Activated naive CD8-positive, alpha-beta T cell treated with anti-CD3 and anti-CD28 coated beads, Interleukin-2, amount 50 U/mL, for 24 hours (primary cell): Measurements from ENCODE around the gene ANAPC10.
"Not testable (repeated sequence)": the region's sequence is repeated elsewhere in the genome, so short reads cannot be mapped to it uniquely, and the experiment has no call there.

Experiments
- ATAC-seq: fragments of 150-1000 bp; cut with Tn5 transposase; one replicate; pipeline ENCODE4 v1.10.0; 2021
- DNase-seq: peaks from one replicate; pipeline ENCODE4 v3.0.0; 2021
- H3K27ac Mint-ChIP-seq: one replicate; pipeline ENCODE4 v1.8.0; 2021; ENCODE audit warnings: mild to moderate bottlenecking, mixed read lengths
- H3K27me3 Mint-ChIP-seq: one replicate; pipeline ENCODE4 v1.8.0; 2021; ENCODE audit warnings: mixed read lengths
- H3K36me3 Mint-ChIP-seq: one replicate; pipeline ENCODE4 v1.8.0; 2021; ENCODE audit warnings: low read depth, mixed read lengths
- H3K4me1 Mint-ChIP-seq: one replicate; pipeline ENCODE4 v1.8.0; 2021; ENCODE audit warnings: mixed read lengths
- H3K4me3 Mint-ChIP-seq: one replicate; pipeline ENCODE4 v1.8.0; 2021; ENCODE audit warnings: mild to moderate bottlenecking, moderate library complexity, mixed read lengths
- H3K9me3 Mint-ChIP-seq: one replicate; pipeline ENCODE4 v1.8.0; 2021; ENCODE audit warnings: mixed read lengths

Gene ANAPC10

DNA sequence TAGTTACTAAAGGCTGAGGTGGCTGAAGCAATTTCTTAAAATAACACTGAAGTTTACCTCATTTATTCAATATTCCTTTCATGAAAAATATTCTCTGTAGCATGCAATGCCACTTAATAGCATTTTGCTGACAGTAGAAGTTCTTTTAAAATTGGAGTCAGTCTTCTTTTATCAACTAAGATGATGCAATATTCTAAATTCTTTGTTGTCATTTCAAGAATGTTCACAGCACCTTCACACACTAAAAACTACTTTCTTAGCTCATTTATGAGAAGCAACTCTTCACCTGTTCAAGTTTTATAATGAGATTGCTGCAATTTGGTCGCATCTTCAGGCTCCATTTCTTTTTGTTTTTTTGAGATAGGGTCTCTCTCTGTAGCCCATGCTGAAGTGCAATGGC, 48.8 kb downstream of the ANAPC10 start:
- H3K27ac Mint-ChIP-seq = no peak overlapping the region
- peaks cover 9% of the 10 kb centered on the region for H3K36me3 Mint-ChIP-seq
- no peak overlapping the region for H3K4me3 Mint-ChIP-seq
- peaks cover 6% of the 10 kb centered on the region for H3K4me1 Mint-ChIP-seq
- H3K27me3 Mint-ChIP-seq = no peaks in the 10 kb centered on the region
- H3K9me3 Mint-ChIP-seq = no peaks in the 10 kb centered on the region
- DNase-seq (no peak), ATAC-seq (no peak)

GRCh38 chr4:145048817-145049216, 49.2 kb downstream of the ANAPC10 start:
- H3K9me3 Mint-ChIP-seq = no peaks in the 10 kb centered on the region
- peaks cover 9% of the 10 kb centered on the region for H3K36me3 Mint-ChIP-seq
- ATAC-seq = no peak
- no peak overlapping the region for H3K27ac Mint-ChIP-seq
- no peak overlapping the region for H3K4me3 Mint-ChIP-seq
- no peaks in the 10 kb centered on the region for H3K27me3 Mint-ChIP-seq
- H3K4me1 Mint-ChIP-seq = peaks cover 6% of the 10 kb centered on the region
- no peak for DNase-seq

GRCh38 chr4:145047151-145047550, 50.8 kb downstream of the ANAPC10 start:
- no peak overlapping the region for H3K4me3 Mint-ChIP-seq

DNA sequence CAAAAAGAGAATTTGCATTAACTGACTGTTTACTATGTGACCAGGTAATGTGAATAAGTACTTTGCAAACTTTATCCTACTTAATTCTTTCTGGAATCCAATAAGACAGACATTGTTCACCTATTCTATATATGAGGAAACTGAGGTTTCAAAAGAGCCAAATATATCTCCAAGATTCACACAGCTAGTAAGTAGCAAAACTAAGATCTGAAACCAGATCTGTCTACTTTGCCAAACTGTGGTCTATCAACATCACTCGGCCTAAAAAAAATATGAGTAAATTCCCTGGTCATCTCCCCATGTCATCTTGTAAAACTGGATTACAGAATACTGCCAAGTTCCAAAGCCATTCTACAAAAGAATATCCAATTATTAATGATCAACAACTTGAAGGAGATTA, 52.8 kb downstream of the ANAPC10 start:
- H3K27ac Mint-ChIP-seq = no peak overlapping the region
- H3K4me1 Mint-ChIP-seq = peaks cover 9% of the 10 kb centered on the region
- ATAC-seq (no peak), DNase-seq (no peak)
- H3K27me3 Mint-ChIP-seq = no peaks in the 10 kb centered on the region
- no peak overlapping the region for H3K4me3 Mint-ChIP-seq
- no peaks in the 10 kb centered on the region for H3K9me3 Mint-ChIP-seq
- peaks cover 4% of the 10 kb centered on the region for H3K36me3 Mint-ChIP-seq

More at GRCh38 chr4:145047151-145047550, 50.8 kb downstream of the ANAPC10 start:
- Mint-ChIP-seq H3K27me3 (no peaks in the 10 kb centered on the region), H3K36me3 (peaks cover 6% of the 10 kb centered on the region), H3K4me1 (peaks cover 6% of the 10 kb centered on the region), H3K27ac (no peak overlapping the region), H3K9me3 (no peaks in the 10 kb centered on the region)
- ATAC-seq (peak; percentile 24), DNase-seq (no peak)

GRCh38 chr4:145044341-145044740, 53.7 kb downstream of the ANAPC10 start:
- no peaks in the 10 kb centered on the region for H3K9me3 Mint-ChIP-seq
- H3K4me3 Mint-ChIP-seq = no peak overlapping the region
- DNase-seq (no peak), ATAC-seq (no peak)
- no peak overlapping the region for H3K27ac Mint-ChIP-seq
- no peaks in the 10 kb centered on the region for H3K27me3 Mint-ChIP-seq
- peaks cover 9% of the 10 kb centered on the region for H3K4me1 Mint-ChIP-seq
- peaks cover 5% of the 10 kb centered on the region for H3K36me3 Mint-ChIP-seq

DNA sequence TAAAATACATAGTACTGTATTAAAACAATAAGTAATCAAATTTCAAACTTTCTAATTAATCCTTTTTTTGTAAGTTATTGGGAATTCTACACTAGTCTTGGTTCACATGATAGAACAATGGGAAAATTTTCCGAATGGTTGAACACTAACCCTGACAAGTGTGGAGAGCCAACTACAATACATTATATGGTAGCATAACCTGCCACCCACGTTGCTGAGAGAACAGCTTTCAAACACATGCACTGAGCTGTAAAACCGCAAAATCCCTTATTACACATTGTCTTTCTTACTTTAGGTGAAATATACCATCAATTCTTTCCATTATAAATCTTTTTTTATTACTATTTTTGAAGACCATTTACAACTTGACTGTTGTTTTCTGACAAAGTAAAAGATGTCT, 54.7 kb downstream of the ANAPC10 start:
- peaks cover 5% of the 10 kb centered on the region for H3K36me3 Mint-ChIP-seq
- H3K9me3 Mint-ChIP-seq = no peaks in the 10 kb centered on the region
- H3K4me1 Mint-ChIP-seq = peaks cover 9% of the 10 kb centered on the region
- DNase-seq = no peak
- no peak overlapping the region for H3K4me3 Mint-ChIP-seq
- ATAC-seq = no peak
- no peaks in the 10 kb centered on the region for H3K27me3 Mint-ChIP-seq
- no peak overlapping the region for H3K27ac Mint-ChIP-seq

- Mint-ChIP-seq H3K27me3 (no peaks in the 10 kb centered on the region), H3K4me1 (peaks cover 9% of the 10 kb centered on the region), H3K36me3 (peaks cover 5% of the 10 kb centered on the region), H3K9me3 (no peaks in the 10 kb centered on the region), H3K27ac (no peak overlapping the region), H3K4me3 (no peak overlapping the region)
- ATAC-seq (no peak), DNase-seq (no peak)
Measured at GRCh38 chr4:145042601-145043285, 55.3 kb downstream of the ANAPC10 start.

- no peak for ATAC-seq
- peaks cover 5% of the 10 kb centered on the region for H3K36me3 Mint-ChIP-seq
- H3K27me3 Mint-ChIP-seq = no peaks in the 10 kb centered on the region
- no peaks in the 10 kb centered on the region for H3K9me3 Mint-ChIP-seq
- DNase-seq = no peak
- H3K4me1 Mint-ChIP-seq = peaks cover 2% of the 10 kb centered on the region
- no peak overlapping the region for H3K27ac Mint-ChIP-seq
- no peak overlapping the region for H3K4me3 Mint-ChIP-seq
Measured at GRCh38 chr4:145041378-145041777, 56.6 kb downstream of the ANAPC10 start.

- DNase-seq = no peak
Measured at GRCh38 chr4:145035494-145036136, 62.4 kb downstream of the ANAPC10 start.

DNA sequence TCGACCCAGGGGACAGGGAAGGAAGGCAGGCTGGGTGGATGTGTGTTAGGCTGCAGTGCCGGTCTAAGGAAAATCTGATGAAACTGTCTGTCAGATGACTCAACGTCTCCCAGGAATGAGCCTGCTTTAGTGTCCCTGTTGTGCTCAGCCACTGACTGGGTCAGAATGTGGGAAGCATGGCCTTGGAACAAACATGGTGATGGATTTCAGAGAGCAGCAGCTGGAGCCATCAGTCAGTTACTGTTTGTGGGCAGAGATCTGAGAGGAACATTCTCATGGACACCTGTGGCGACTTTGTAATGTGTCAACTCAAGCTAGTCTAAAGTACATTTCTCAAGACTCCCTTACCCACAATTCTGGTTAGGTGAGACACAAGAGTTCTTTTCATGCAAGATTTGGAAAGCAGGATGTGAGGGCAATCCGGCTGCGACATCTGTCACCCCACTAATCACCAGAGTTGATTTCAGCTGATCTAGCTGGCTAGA, 63.2 kb downstream of the ANAPC10 start:
- H3K27me3 Mint-ChIP-seq = no peaks in the 10 kb centered on the region
- DNase-seq (no peak), ATAC-seq (no peak)
- peaks cover 50% of the 10 kb centered on the region for H3K36me3 Mint-ChIP-seq
- H3K9me3 Mint-ChIP-seq = peaks cover 9% of the 10 kb centered on the region
- no peak overlapping the region for H3K4me3 Mint-ChIP-seq
- H3K4me1 Mint-ChIP-seq = no peaks in the 10 kb centered on the region
- no peak overlapping the region for H3K27ac Mint-ChIP-seq

More at GRCh38 chr4:145035494-145036136, 62.4 kb downstream of the ANAPC10 start:
- Mint-ChIP-seq H3K9me3 (peaks cover 9% of the 10 kb centered on the region), H3K4me3 (no peak overlapping the region), H3K27ac (no peak overlapping the region), H3K27me3 (no peaks in the 10 kb centered on the region), H3K4me1 (no peaks in the 10 kb centered on the region), H3K36me3 (peaks cover 45% of the 10 kb centered on the region)
- no peak for ATAC-seq

DNA sequence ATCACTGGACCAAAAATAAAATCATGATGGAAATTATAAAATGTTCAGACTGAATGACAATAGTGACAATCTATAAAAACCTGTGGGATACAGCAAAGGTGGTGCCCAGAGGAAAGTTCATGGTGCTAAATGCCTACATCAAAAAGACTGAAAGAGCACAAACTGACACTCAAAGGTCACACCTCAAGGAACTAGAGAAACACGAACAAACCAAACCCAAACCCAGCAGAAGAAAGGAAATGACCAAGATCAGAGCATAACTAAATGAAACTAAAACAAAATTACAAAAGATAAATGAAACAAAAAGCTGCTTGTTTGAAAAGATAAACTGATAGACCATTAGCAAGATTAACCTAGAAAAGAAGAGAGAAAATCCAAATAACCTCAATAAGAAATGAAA, 78.7 kb downstream of the ANAPC10 start:
- Mint-ChIP-seq H3K4me1 (peaks cover 37% of the 10 kb centered on the region), H3K9me3 (peaks cover 26% of the 10 kb centered on the region), H3K27ac (peak overlapping the region; percentile 89), H3K4me3 (peak overlapping the region; percentile 52), H3K36me3 (peaks cover 47% of the 10 kb centered on the region), H3K27me3 (no peaks in the 10 kb centered on the region)
- DNase-seq (no peak), ATAC-seq (peak; percentile 82)

GRCh38 chr4:145014365-145014764, 83.6 kb downstream of the ANAPC10 start:
- no peaks in the 10 kb centered on the region for H3K9me3 Mint-ChIP-seq
- H3K27ac Mint-ChIP-seq = no peak overlapping the region
- H3K4me3 Mint-ChIP-seq = no peak overlapping the region
- H3K4me1 Mint-ChIP-seq = peaks cover 32% of the 10 kb centered on the region
- ATAC-seq (no peak), DNase-seq (no peak)
- H3K36me3 Mint-ChIP-seq = peaks cover 42% of the 10 kb centered on the region
- no peaks in the 10 kb centered on the region for H3K27me3 Mint-ChIP-seq

DNA sequence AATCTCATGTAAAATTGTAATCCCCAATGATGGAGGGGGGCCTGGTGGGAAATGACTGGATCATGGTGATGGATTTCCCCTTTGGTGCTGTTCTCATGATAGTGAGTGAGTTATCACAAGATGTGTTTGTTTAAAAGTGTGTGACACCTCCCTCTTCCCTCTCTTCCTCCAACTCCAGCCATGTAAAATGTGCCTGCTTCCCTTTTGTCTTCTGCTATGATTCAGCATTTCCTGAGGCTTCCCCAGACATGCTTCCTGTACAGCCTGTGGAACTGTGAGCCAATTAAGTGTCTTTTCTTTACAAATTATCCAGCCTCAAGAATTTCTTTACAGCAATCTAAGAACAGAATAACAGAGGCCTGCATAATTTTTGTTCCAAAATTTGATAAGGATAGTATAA, 85.2 kb downstream of the ANAPC10 start:
- H3K27me3 Mint-ChIP-seq = no peaks in the 10 kb centered on the region
- H3K36me3 Mint-ChIP-seq = peaks cover 44% of the 10 kb centered on the region
- H3K27ac Mint-ChIP-seq = peak overlapping the region; percentile 20
- peaks cover 25% of the 10 kb centered on the region for H3K4me1 Mint-ChIP-seq
- DNase-seq (no peak), ATAC-seq (no peak)
- no peak overlapping the region for H3K4me3 Mint-ChIP-seq
- H3K9me3 Mint-ChIP-seq = no peaks in the 10 kb centered on the region

DNA sequence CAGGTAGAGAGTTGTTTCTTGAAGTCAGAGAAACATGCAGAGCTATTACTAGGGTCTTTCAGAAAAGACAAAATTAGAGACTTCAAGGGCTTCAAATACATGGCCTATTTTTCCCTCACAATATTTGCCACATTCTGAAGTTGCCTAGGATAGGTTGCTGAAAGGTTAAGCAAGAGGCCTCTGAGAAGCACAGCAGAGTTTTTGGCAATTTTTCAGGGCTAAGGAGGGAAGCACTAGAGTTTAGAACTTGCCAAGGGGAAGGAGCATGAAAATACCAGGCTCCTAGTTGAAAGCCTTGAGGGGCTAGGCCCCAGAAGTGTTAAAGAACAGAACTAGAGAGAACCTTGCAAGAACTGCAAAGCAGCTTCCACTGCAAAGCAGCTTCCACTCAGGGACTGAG, 86.4 kb downstream of the ANAPC10 start:
- H3K36me3 Mint-ChIP-seq = peaks cover 38% of the 10 kb centered on the region
- DNase-seq (no peak), ATAC-seq (no peak)
- no peak overlapping the region for H3K4me3 Mint-ChIP-seq
- H3K9me3 Mint-ChIP-seq = no peaks in the 10 kb centered on the region
- H3K27ac Mint-ChIP-seq = no peak overlapping the region
- H3K27me3 Mint-ChIP-seq = no peaks in the 10 kb centered on the region
- H3K4me1 Mint-ChIP-seq = peaks cover 22% of the 10 kb centered on the region

DNA sequence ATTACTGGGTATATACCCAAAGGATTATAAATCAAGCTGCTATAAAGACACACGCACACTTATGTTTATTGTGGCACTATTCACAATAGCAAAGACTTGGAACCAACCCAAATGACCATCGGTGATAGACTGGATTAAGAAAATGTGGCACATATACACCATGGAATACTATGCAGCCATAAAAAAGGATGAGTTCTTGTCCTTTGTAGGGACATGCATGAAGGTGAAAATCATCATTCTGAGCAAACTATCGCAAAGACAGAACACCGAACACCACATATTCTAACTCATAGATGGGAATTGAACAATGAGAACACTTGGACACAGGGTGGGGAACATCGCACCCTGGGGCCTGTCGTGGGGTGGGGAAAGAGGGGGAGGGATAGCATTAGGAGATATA, 87.7 kb downstream of the ANAPC10 start:
- not testable (repeated sequence) for H3K9me3 Mint-ChIP-seq, H3K27me3 Mint-ChIP-seq, H3K27ac Mint-ChIP-seq, H3K4me3 Mint-ChIP-seq, ATAC-seq, DNase-seq
- peaks cover 37% of the 10 kb centered on the region for H3K36me3 Mint-ChIP-seq
- H3K4me1 Mint-ChIP-seq = peaks cover 22% of the 10 kb centered on the region
